HEK293 (cell line): Measurements from ENCODE around the gene SFXN3.

Experiments
- AEBP2 ChIP-seq: fragments of 450-650 bp; formaldehyde crosslinking; IDR thresholded peaks from 2 replicates; pipeline ENCODE4 v1.5.1; 2016; ENCODE audit warnings: missing biosample characterization, missing genetic modification characterization, borderline replicate concordance
- FEZF1 ChIP-seq: fragments of 450-650 bp; formaldehyde crosslinking; IDR thresholded peaks from 2 replicates; pipeline ENCODE4 v1.5.1; 2016; ENCODE audit warnings: missing biosample characterization, missing genetic modification characterization
- GLIS2 ChIP-seq: fragments of 450-650 bp; formaldehyde crosslinking; IDR thresholded peaks from 2 replicates; pipeline ENCODE4 v1.5.1; 2016; ENCODE audit warnings: missing biosample characterization, missing genetic modification characterization
- KLF17 ChIP-seq: fragments of 450-650 bp; formaldehyde crosslinking; IDR thresholded peaks from 2 replicates; pipeline ENCODE4 v1.5.1; 2016; ENCODE audit warnings: missing biosample characterization, missing genetic modification characterization
- MZF1 ChIP-seq: fragments of 450-650 bp; formaldehyde crosslinking; IDR thresholded peaks from 2 replicates; pipeline ENCODE4 v1.5.1; 2017; ENCODE audit warnings: missing biosample characterization, missing genetic modification characterization, borderline replicate concordance
- REPIN1 ChIP-seq: fragments of 450-650 bp; formaldehyde crosslinking; IDR thresholded peaks from 2 replicates; pipeline ENCODE4 v1.5.1; 2017; ENCODE audit warnings: missing biosample characterization, missing genetic modification characterization, low read depth
- SP2 ChIP-seq: fragments of 450-650 bp; formaldehyde crosslinking; IDR thresholded peaks from 2 replicates; pipeline ENCODE4 v1.5.1; 2016; ENCODE audit warnings: missing biosample characterization, missing genetic modification characterization
- SP3 ChIP-seq: fragments of 450-650 bp; formaldehyde crosslinking; IDR thresholded peaks from 2 replicates; pipeline ENCODE4 v1.5.1; 2016; ENCODE audit warnings: missing biosample characterization, missing genetic modification characterization
- SP7 ChIP-seq: fragments of 450-650 bp; formaldehyde crosslinking; IDR thresholded peaks from 2 replicates; pipeline ENCODE4 v1.5.1; 2016; ENCODE audit warnings: missing biosample characterization, missing genetic modification characterization
- WT1 ChIP-seq: fragments of 450-650 bp; formaldehyde crosslinking; IDR thresholded peaks from 2 replicates; pipeline ENCODE4 v1.5.1; 2016; ENCODE audit warnings: missing biosample characterization, missing genetic modification characterization
- ZBTB17 ChIP-seq: fragments of 450-650 bp; formaldehyde crosslinking; IDR thresholded peaks from 2 replicates; pipeline ENCODE4 v1.5.1; 2016; ENCODE audit warnings: missing biosample characterization, missing genetic modification characterization
- ZBTB26 ChIP-seq: fragments of 450-650 bp; formaldehyde crosslinking; optimal IDR thresholded peaks from 2 replicates; pipeline ENCODE3; 2016; ENCODE audit warnings: missing biosample characterization, mild to moderate bottlenecking, missing genetic modification characterization
- ZBTB44 ChIP-seq: fragments of 450-650 bp; IDR thresholded peaks from 2 replicates; pipeline ENCODE4 v1.5.1; 2018; ENCODE audit warnings: missing biosample characterization, mild to moderate bottlenecking, missing genetic modification characterization
- ZFP3 ChIP-seq: fragments of 450-650 bp; formaldehyde crosslinking; IDR thresholded peaks from 2 replicates; pipeline ENCODE4 v1.5.1; 2016; ENCODE audit warnings: low read depth, missing biosample characterization, missing genetic modification characterization
- ZFP41 ChIP-seq: fragments of 450-650 bp; formaldehyde crosslinking; IDR thresholded peaks from 2 replicates; pipeline ENCODE4 v1.5.1; 2016; ENCODE audit warnings: missing biosample characterization, missing genetic modification characterization, borderline replicate concordance
- ZNF140 ChIP-seq: fragments of 450-650 bp; formaldehyde crosslinking; IDR thresholded peaks from 2 replicates; pipeline ENCODE4 v1.5.1; 2016; ENCODE audit warnings: missing biosample characterization, missing genetic modification characterization
- ZNF169 ChIP-seq: fragments of 450-650 bp; formaldehyde crosslinking; IDR thresholded peaks from 2 replicates; pipeline ENCODE4 v1.5.1; 2016; ENCODE audit warnings: missing biosample characterization, missing genetic modification characterization
- ZNF2 ChIP-seq: fragments of 450-650 bp; formaldehyde crosslinking; IDR thresholded peaks from 2 replicates; pipeline ENCODE4 v1.5.1; 2016; ENCODE audit warnings: missing biosample characterization, missing genetic modification characterization
- ZNF335 ChIP-seq: fragments of 450-650 bp; formaldehyde crosslinking; conservative IDR thresholded peaks from 2 replicates; pipeline ENCODE4 v1.5.1; 2016; ENCODE audit warnings: missing biosample characterization, missing genetic modification characterization
- ZNF391 ChIP-seq: fragments of 450-650 bp; formaldehyde crosslinking; IDR thresholded peaks from 2 replicates; pipeline ENCODE4 v1.5.1; 2016; ENCODE audit warnings: low read depth, missing biosample characterization, missing genetic modification characterization, borderline replicate concordance
- ZNF530 ChIP-seq: fragments of 450-650 bp; formaldehyde crosslinking; IDR thresholded peaks from 2 replicates; pipeline ENCODE4 v1.5.1; 2016; ENCODE audit warnings: low read depth, missing biosample characterization, missing genetic modification characterization
- ZNF585B ChIP-seq: fragments of 450-650 bp; formaldehyde crosslinking; IDR thresholded peaks from 2 replicates; pipeline ENCODE4 v1.5.1; 2016; ENCODE audit warnings: missing biosample characterization, missing genetic modification characterization
- ZNF639 ChIP-seq: fragments of 450-650 bp; formaldehyde crosslinking; IDR thresholded peaks from 2 replicates; pipeline ENCODE4 v1.5.1; 2016; ENCODE audit warnings: missing biosample characterization, missing genetic modification characterization
- ZNF660 ChIP-seq: fragments of 450-650 bp; IDR thresholded peaks from 2 replicates; pipeline ENCODE4 v1.5.1; 2018; ENCODE audit warnings: missing biosample characterization, mild to moderate bottlenecking, missing genetic modification characterization
- ZNF692 ChIP-seq: fragments of 450-650 bp; formaldehyde crosslinking; IDR thresholded peaks from 2 replicates; pipeline ENCODE4 v1.5.1; 2016; ENCODE audit warnings: missing biosample characterization, missing genetic modification characterization
- ZNF747 ChIP-seq: fragments of 450-650 bp; formaldehyde crosslinking; IDR thresholded peaks from 2 replicates; pipeline ENCODE4 v1.5.1; 2016; ENCODE audit warnings: missing biosample characterization, missing genetic modification characterization
- ZNF776 ChIP-seq: fragments of 450-650 bp; formaldehyde crosslinking; IDR thresholded peaks from 2 replicates; pipeline ENCODE4 v1.5.0; 2017; ENCODE audit warnings: missing biosample characterization, missing genetic modification characterization, borderline replicate concordance
- ZSCAN30 ChIP-seq: fragments of 450-650 bp; IDR thresholded peaks from 2 replicates; pipeline ENCODE4 v1.5.1; 2018; ENCODE audit warnings: missing biosample characterization, mild to moderate bottlenecking, missing genetic modification characterization, moderate library complexity
- ZSCAN5A ChIP-seq: fragments of 450-650 bp; formaldehyde crosslinking; IDR thresholded peaks from 2 replicates; pipeline ENCODE4 v1.5.1; 2016; ENCODE audit warnings: missing biosample characterization, missing genetic modification characterization

The SFXN3 gene

GRCh38 chr10:101050208-101051069 lies 19.4 kb downstream of the SFXN3 start (continued):
- TF ChIP-seq ZBTB44 (tag by site-specific recombination) (no peak), ZSCAN5A (no peak), ZNF140 (tag by site-specific recombination) (no peak), ZNF776 (tag by site-specific recombination) (no peak), SP2 (tag by site-specific recombination) (peak; percentile 79), SP3 (tag by site-specific recombination) (peak; percentile 30), ZNF692 (tag by site-specific recombination) (0 out of 2 replicates have a peak, but pooled peaks have one; percentile 46), ZNF335 (peak; percentile 86), AEBP2 (tag by site-specific recombination) (no peak), ZFP41 (tag by site-specific recombination) (no peak), FEZF1 (no peak), ZSCAN30 (0 out of 2 replicates have a peak, but pooled peaks have one; percentile 43), ZNF747 (tag by site-specific recombination) (no peak), ZBTB26 (tag by site-specific recombination) (peak; percentile 45), ZNF530 (tag by site-specific recombination) (no peak), ZFP3 (tag by site-specific recombination) (no peak), ZNF169 (no peak), ZNF2 (tag by site-specific recombination) (peak; percentile 99), SP7 (tag by site-specific recombination) (peak; percentile 78), ZNF391 (tag by site-specific recombination) (0 out of 2 replicates have a peak, but pooled peaks have one; percentile 18), ZBTB17 (peak; percentile 30), REPIN1 (tag by site-specific recombination) (no peak), KLF17 (0 out of 2 replicates have a peak, but pooled peaks have one; percentile 63), WT1 (peak; percentile 62), ZNF660 (tag by site-specific recombination) (peak; percentile 62; the same call in 1 of the 2 replicates), ZNF585B (tag by site-specific recombination) (no peak), GLIS2 (tag by site-specific recombination) (peak; percentile 44; the same call in 1 of the 2 replicates), ZNF639 (tag by site-specific recombination) (no peak), MZF1 (no peak)
